ENCODE results near the gene ABHD10. TPM values are rescaled to one million over a fixed set of nuclear protein-coding genes. Genes with fewer than 3 reads are reported as not detected.

Gene ABHD10
- total RNA-seq, 1 experiment from 2014 or later, result 30.3 TPM

GRCh38 chr3:112000367-112000771, 21.5 kb downstream of the ABHD10 start:
- in situ Hi-C loops (cut with HindIII; ENCODE audit: low pct_unique_long_range_greater_than_20kb, low sequenced_read_pairs) (no loop called here), intact Hi-C loops (cut with micrococcal nuclease; ENCODE audit: unreplicated experiment) (no loop called here)
- no TSS peak for BruUV-seq (replicated peaks)
- Histone ChIP-seq H3K27ac (ENCODE audit: low read length) (no peak overlapping the region), H3K9me3 (ENCODE audit: control insufficient read depth, insufficient read depth, low read depth, low read length) (no peaks in the 10 kb centered on the region), H3K4me1 (ENCODE audit: control insufficient read depth, insufficient read depth, low read length) (no peaks in the 10 kb centered on the region), H3K4me3 (ENCODE audit: low read depth in 2 of 2, low read length in 2 of 2) (no peak overlapping the region), H3K27me3 (ENCODE audit: control insufficient read depth, insufficient read depth, low read length) (no peaks in the 10 kb centered on the region), H3K36me3 (ENCODE audit: control insufficient read depth, insufficient read depth, low read length) (no peaks in the 10 kb centered on the region)
- TF ChIP-seq, protein P1, sequence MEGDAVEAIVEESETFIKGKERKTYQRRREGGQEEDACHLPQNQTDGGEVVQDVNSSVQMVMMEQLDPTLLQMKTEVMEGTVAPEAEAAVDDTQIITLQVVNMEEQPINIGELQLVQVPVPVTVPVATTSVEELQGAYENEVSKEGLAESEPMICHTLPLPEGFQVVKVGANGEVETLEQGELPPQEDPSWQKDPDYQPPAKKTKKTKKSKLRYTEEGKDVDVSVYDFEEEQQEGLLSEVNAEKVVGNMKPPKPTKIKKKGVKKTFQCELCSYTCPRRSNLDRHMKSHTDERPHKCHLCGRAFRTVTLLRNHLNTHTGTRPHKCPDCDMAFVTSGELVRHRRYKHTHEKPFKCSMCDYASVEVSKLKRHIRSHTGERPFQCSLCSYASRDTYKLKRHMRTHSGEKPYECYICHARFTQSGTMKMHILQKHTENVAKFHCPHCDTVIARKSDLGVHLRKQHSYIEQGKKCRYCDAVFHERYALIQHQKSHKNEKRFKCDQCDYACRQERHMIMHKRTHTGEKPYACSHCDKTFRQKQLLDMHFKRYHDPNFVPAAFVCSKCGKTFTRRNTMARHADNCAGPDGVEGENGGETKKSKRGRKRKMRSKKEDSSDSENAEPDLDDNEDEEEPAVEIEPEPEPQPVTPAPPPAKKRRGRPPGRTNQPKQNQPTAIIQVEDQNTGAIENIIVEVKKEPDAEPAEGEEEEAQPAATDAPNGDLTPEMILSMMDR (IDR thresholded peaks at IDR 0.05), result no peak
- TF ChIP-seq TCF7L2 (IDR thresholded peaks at IDR 0.05; ENCODE audit: low read depth, low read length) (no peak), POLR2AphosphoS5 (IDR thresholded peaks at IDR 0.05; ENCODE audit: low read depth, low read length) (no peak), SIN3A (IDR thresholded peaks at IDR 0.05; ENCODE audit: borderline replicate concordance, insufficient read depth, low read depth, low read length) (no peak), REST (IDR thresholded peaks at IDR 0.05; ENCODE audit: insufficient read depth in 1 of 2, low read depth in 2 of 2, low read length in 1 of 2) (no peak)
- DNase-seq (ENCODE audit: low read depth, low spot score), result no peak
- no peak for ATAC-seq
- ChIA-PET POLR2A (no interaction called here), CTCF (interaction anchor here (0.8 kb wide), 1 partner anchor 13 kb away, joined by 3 read pairs; no protein-coding TSS in a partner anchor)

DNA sequence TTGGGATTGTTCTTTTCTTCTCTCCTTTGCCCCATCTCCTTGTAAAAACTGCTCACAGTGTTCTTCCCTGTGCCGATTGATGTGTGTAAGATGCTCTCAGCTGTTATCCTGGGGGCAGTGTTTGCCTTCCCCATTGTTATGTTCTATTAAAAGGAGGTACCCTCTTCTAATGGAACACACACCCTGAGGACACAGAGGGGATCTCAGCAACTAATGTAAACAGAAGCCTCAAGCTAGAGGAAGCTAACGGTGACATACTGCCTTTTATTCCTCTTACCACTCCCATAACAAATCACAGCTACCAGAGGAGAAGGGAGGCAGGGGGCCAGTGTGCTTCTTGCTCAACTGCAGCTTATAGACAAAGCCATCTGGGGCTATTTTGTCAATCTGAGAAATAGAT, 22.1 kb downstream of the ABHD10 start:
- no TSS peak for BruUV-seq (replicated peaks)
- Histone ChIP-seq H3K27me3 (ENCODE audit: control insufficient read depth, insufficient read depth, low read length) (no peaks in the 10 kb centered on the region), H3K4me1 (ENCODE audit: control insufficient read depth, insufficient read depth, low read length) (no peaks in the 10 kb centered on the region), H3K4me3 (ENCODE audit: low read depth in 2 of 2, low read length in 2 of 2) (no peak overlapping the region), H3K36me3 (ENCODE audit: control insufficient read depth, insufficient read depth, low read length) (no peaks in the 10 kb centered on the region), H3K27ac (ENCODE audit: low read length) (no peak overlapping the region), H3K9me3 (ENCODE audit: control insufficient read depth, insufficient read depth, low read depth, low read length) (no peaks in the 10 kb centered on the region)
- DNase-seq (ENCODE audit: low read depth, low spot score) (no peak), ATAC-seq (no peak)
- ChIA-PET POLR2A (no interaction called here), CTCF (no interaction called here)
- intact Hi-C loops (cut with micrococcal nuclease; ENCODE audit: unreplicated experiment), result no loop called here
- in situ Hi-C loops (cut with HindIII; ENCODE audit: low pct_unique_long_range_greater_than_20kb, low sequenced_read_pairs), result no loop called here
- no peak for TF ChIP-seq TCF7L2 (IDR thresholded peaks at IDR 0.05; ENCODE audit: low read depth, low read length)
- TF ChIP-seq, protein P1 (IDR thresholded peaks at IDR 0.05), result no peak
